Measurements from ENCODE around the gene CD4.
"Not testable (repeated sequence)": the region's sequence is repeated elsewhere in the genome, so short reads cannot be mapped to it uniquely, and the experiment has no call there.

CD4 gene

DNA sequence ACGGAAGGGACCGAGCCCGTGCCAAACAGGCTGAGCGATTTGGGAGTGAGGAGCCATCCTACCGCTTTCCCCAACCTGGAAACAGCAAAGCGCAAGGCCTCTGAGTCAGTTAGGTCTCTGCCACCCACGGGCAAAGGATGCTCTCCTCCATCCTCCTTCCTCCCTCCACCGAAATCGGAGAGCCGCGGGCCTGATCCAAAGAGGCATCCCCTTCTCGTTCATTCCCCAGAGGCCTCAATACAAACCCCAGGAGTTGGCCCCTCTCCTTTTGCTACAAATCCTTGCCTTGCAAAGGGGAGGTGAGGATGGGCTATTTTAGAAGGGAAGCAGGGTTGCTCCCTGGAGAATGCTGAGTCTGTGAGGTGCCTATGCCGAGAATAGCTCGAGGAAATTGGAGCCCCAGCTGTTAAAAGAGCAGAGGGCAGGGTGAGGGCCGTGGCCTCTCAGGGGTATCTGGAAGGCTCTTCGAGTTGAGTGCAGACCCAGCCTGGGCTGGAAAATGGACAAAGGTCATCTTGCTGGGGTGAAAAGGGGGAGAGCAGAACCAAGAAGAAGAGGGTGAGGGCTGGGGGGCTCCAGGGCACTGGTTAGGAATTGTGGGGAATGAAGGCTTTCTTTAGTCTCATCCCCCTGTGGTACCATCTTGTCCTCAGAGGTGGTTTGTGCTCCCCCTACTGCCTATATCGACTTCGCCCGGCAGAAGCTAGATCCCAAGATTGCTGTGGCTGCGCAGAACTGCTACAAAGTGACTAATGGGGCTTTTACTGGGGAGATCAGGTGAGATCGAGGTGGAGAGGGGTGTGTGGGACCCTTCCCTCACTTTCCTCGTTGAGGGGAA lies 79.1 kb downstream of the CD4 start:
- peak; percentile 50 for FAIRE-seq
- TF ChIP-seq POLR2AphosphoS5 (IDR thresholded peaks at IDR 0.05; ENCODE audit: low read depth, low read length) (peak; percentile 8; the same call in 1 of the 2 replicates), TAF1 (IDR thresholded peaks at IDR 0.05; ENCODE audit: borderline replicate concordance, low read depth, low read length) (no peak)
- no peak for DNase-seq (ENCODE audit: insufficient read length)

DNA sequence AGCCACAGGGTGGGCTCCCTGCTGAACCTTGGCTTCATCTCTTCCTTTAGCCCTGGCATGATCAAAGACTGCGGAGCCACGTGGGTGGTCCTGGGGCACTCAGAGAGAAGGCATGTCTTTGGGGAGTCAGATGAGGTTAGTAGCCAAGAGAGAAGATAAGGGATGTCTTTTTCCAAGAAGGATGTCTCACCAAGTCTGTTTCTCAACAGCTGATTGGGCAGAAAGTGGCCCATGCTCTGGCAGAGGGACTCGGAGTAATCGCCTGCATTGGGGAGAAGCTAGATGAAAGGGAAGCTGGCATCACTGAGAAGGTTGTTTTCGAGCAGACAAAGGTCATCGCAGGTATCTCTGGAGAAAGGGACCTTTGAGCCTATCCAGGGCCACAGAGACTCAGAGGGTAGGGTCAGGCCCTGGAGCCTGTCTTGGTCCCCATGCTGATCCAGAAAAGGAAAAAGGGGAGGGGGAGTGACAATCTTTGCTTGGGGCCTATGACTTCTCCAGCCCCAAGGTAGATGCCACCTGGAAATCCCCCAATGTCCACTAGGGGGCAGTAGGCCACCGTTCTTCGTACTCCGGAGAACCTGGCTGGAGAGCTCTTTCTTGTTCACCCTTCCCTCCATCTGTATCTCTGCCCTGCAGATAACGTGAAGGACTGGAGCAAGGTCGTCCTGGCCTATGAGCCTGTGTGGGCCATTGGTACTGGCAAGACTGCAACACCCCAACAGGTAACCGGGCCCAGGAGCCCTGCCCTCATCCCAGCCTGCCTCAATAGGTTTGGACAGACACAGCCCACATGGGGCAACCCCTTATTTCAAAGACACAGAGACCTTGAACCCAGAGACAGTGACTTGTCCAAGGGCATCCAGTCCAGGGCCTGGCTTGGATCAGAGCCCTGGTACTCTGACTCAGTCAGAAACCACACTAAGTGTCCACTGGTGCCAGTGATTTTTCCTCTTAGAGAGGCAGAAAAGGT lies 80.0 kb downstream of the CD4 start:
- TF ChIP-seq TAF1 (IDR thresholded peaks at IDR 0.05; ENCODE audit: borderline replicate concordance, low read depth, low read length) (no peak), POLR2A (IDR thresholded peaks at IDR 0.05; ENCODE audit: low read depth, low read length) (no peak), POLR2AphosphoS5 (IDR thresholded peaks at IDR 0.05; ENCODE audit: low read depth, low read length) (0 out of 2 replicates have a peak, but pooled peaks have one; percentile 6)
- DNase-seq (ENCODE audit: insufficient read length) (peak; percentile 56), FAIRE-seq (peak; percentile 86)

DNA sequence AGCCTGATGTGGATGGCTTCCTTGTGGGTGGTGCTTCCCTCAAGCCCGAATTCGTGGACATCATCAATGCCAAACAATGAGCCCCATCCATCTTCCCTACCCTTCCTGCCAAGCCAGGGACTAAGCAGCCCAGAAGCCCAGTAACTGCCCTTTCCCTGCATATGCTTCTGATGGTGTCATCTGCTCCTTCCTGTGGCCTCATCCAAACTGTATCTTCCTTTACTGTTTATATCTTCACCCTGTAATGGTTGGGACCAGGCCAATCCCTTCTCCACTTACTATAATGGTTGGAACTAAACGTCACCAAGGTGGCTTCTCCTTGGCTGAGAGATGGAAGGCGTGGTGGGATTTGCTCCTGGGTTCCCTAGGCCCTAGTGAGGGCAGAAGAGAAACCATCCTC lies 81.0 kb downstream of the CD4 start:
- DNase-seq (ENCODE audit: insufficient read length); FAIRE-seq: not testable (repeated sequence)
